Upper lobe of right lung (tissue), 1 donor: ENCODE measurements around the gene MRPL20. TPM values are rescaled to one million over a fixed set of nuclear protein-coding genes. Genes with fewer than 3 reads are reported as not detected.

Source experiments
- ATAC-seq: fragments of 200-7000 bp; cut with Tn5 transposase; one replicate; pipeline ENCODE4 v1.9.1; 2020; ENCODE audit warnings: mild to moderate bottlenecking, moderate library complexity
- DNase-seq: peaks from one replicate; pipeline ENCODE4 v3.0.0-alpha.2; 2020
- H3K27ac ChIP-seq: fragments of 200-600 bp; one replicate; pipeline ENCODE4 v1.8.0; 2022
- H3K27me3 ChIP-seq: fragments of 200-600 bp; one replicate; pipeline ENCODE4 v1.8.0; 2022; ENCODE audit warnings: mild to moderate bottlenecking
- H3K36me3 ChIP-seq: fragments of 200-600 bp; one replicate; pipeline ENCODE4 v1.8.0; 2022
- H3K4me1 ChIP-seq: fragments of 200-600 bp; one replicate; pipeline ENCODE4 v1.8.0; 2022
- H3K4me3 ChIP-seq: fragments of 200-600 bp; one replicate; pipeline ENCODE4 v1.8.0; 2022; ENCODE audit warnings: mild to moderate bottlenecking
- H3K9me3 ChIP-seq: fragments of 200-600 bp; one replicate; pipeline ENCODE4 v1.8.0; 2022
- CTCF ChIP-seq: fragments of 200-600 bp; IDR thresholded peaks from one replicate; pipeline ENCODE4 v1.8.0; 2022; ENCODE audit warnings: antibody characterized with exemption
- intact Hi-C: fragments of 100-400 bp; cut with DNase I; formaldehyde crosslinking; loops from one replicate; pipeline ENCODE4 v1.11.0; 2022
- total RNA-seq: library from RNA; stranded (reverse); fragmentation: NEBNext Ultra II Directional; extraction: Animal tissue kit (Norgen Biotek cat#: 25700); gene quantifications from one replicate; pipeline ENCODE4 v1.2.1, GENCODE V29; 2021
- donor health status: DM: no; HTN: yes; CAD: no; lungs with severe emphysema.

The MRPL20 gene
- total RNA-seq, 1 donor from 2014 or later, result 80.7 TPM

GRCh38 chr1:1399187-1399871 lies 7.8 kb downstream of the MRPL20 start, which contains the start of gene CCNL2:
Gene CCNL2 (minus strand): TSS chr1:1399335. CDS start chr1:1399306, 29 bp downstream.
- peak; percentile 64 for TF ChIP-seq CTCF
- intact Hi-C loops, result no loop called here
- Histone ChIP-seq H3K27me3 (no peaks in the 10 kb centered on the region), H3K36me3 (peaks cover 68% of the 10 kb centered on the region), H3K4me3 (peak within 1 kb of the TSS; percentile 99), H3K27ac (peak within 1 kb of the TSS; percentile 94), H3K9me3 (no peaks in the 10 kb centered on the region), H3K4me1 (peaks cover 22% of the 10 kb centered on the region)
- ATAC-seq (peak; percentile 98), DNase-seq (peak; percentile 100)

GRCh38 chr1:1398677-1399186 lies 8.4 kb downstream of the MRPL20 start:
- intact Hi-C loops, result no loop called here
- no peak for TF ChIP-seq CTCF

GRCh38 chr1:1397839-1398523 lies 9.1 kb downstream of the MRPL20 start:
- Histone ChIP-seq H3K36me3 (peaks cover 71% of the 10 kb centered on the region), H3K9me3 (no peaks in the 10 kb centered on the region), H3K4me1 (peaks cover 22% of the 10 kb centered on the region), H3K4me3 (peak overlapping the region; percentile 99), H3K27ac (peak overlapping the region; percentile 94), H3K27me3 (no peaks in the 10 kb centered on the region)
- ATAC-seq, result no peak
- TF ChIP-seq CTCF, result no peak
- DNase-seq, result no peak
- intact Hi-C loops, result no loop called here

More at GRCh38 chr1:1398677-1399186, 8.4 kb downstream of the MRPL20 start:
- ATAC-seq (peak; percentile 1), DNase-seq (no peak)
- Histone ChIP-seq H3K36me3 (peaks cover 71% of the 10 kb centered on the region), H3K4me1 (peaks cover 22% of the 10 kb centered on the region), H3K27me3 (no peaks in the 10 kb centered on the region), H3K4me3 (peak overlapping the region; percentile 99), H3K9me3 (no peaks in the 10 kb centered on the region), H3K27ac (peak overlapping the region; percentile 94)

GRCh38 chr1:1395166-1395565 lies 11.9 kb downstream of the MRPL20 start:
- no peaks in the 10 kb centered on the region for H3K27me3 ChIP-seq
- H3K4me1 ChIP-seq, result peaks cover 14% of the 10 kb centered on the region
- DNase-seq (no peak), ATAC-seq (no peak)
- TF ChIP-seq CTCF, result no peak
- H3K4me3 ChIP-seq, result no peak overlapping the region
- H3K27ac ChIP-seq, result no peak overlapping the region
- intact Hi-C loops, result no loop called here
- peaks cover 74% of the 10 kb centered on the region for H3K36me3 ChIP-seq
- H3K9me3 ChIP-seq, result no peaks in the 10 kb centered on the region

GRCh38 chr1:1394116-1394515 lies 13.0 kb downstream of the MRPL20 start:
- Histone ChIP-seq H3K27me3 (no peaks in the 10 kb centered on the region), H3K4me1 (peaks cover 11% of the 10 kb centered on the region), H3K9me3 (no peaks in the 10 kb centered on the region), H3K4me3 (no peak overlapping the region), H3K36me3 (peaks cover 85% of the 10 kb centered on the region), H3K27ac (no peak overlapping the region)
- no peak for TF ChIP-seq CTCF
- intact Hi-C loops, result no loop called here
- DNase-seq (no peak), ATAC-seq (no peak)
